Esophagus muscularis mucosa (tissue), 4 donors: ENCODE measurements around the gene MPI.

Experiments used
- EP300 ChIP-seq: sonication (generic); formaldehyde crosslinking; IDR thresholded peaks from one replicate; pipeline ENCODE4 v1.6.1; 2017; ENCODE audit warnings: antibody characterized with exemption
- POLR2A ChIP-seq: fragments of 450-650 bp; IDR thresholded peaks from one replicate; pipeline ENCODE4 v1.6.1; 2017; ENCODE audit warnings: antibody characterized with exemption, moderate library complexity, mild to moderate bottlenecking, low read depth
- POLR2AphosphoS5 ChIP-seq, 2 donors: sonication (generic); formaldehyde crosslinking; IDR thresholded peaks; one replicate each; pipeline ENCODE4 v1.6.1; 2017; ENCODE audit warnings: antibody characterized with exemption in 2 of 2
- TF ChIP-seq, protein P1 (sequence below), 3 experiments: fragments of 200-600 bp in 2 of 3; fragments of 450-650 bp in 1 of 3; sonication (generic) in 2 of 3; IDR thresholded peaks; one replicate each; pipeline ENCODE4 v1.5.1; 2017 to 2019; ENCODE audit warnings: antibody characterized with exemption in 3 of 3, mild to moderate bottlenecking in 2 of 3, moderate library complexity in 1 of 3

DNA sequence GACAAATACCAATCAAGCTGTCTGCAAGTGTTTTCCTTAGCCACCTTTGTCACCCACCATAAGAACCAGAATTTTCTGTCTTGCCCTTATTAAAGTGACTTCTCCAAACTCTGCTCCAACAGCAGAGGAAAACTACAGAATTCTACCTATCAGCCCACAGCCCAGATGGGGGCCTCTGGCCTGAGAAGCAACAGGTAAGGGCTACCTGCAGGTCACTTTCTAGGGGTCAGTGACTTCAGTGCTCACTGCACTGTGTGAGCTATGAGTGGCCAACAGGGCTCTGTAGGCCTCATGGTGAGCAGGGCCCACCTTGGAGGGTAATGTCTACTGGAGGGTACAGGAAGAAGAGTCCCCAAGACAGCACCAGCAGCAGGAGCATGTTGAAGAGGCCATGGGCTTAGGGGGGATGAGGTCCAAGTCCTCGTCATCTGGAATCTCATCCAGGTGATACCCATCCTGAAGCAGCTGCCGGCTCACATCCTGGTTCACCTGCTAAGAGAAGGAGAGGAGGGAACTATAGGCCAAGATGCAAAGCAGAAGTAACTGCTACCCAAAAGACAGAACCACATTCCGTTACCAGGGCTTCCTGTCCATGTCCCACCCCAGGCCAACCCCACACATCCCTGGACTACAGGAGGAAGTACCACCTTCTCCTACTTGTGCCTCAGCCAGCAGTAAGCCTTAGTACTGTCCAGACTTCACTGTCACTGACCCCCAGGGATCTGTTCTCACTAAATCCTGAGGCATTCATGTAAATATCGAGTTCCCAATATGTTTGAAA, 12.6 kb downstream of the MPI start:
- TF ChIP-seq POLR2AphosphoS5 (IDR thresholded peaks at IDR 0.05) = no peak
- TF ChIP-seq, protein P1, sequence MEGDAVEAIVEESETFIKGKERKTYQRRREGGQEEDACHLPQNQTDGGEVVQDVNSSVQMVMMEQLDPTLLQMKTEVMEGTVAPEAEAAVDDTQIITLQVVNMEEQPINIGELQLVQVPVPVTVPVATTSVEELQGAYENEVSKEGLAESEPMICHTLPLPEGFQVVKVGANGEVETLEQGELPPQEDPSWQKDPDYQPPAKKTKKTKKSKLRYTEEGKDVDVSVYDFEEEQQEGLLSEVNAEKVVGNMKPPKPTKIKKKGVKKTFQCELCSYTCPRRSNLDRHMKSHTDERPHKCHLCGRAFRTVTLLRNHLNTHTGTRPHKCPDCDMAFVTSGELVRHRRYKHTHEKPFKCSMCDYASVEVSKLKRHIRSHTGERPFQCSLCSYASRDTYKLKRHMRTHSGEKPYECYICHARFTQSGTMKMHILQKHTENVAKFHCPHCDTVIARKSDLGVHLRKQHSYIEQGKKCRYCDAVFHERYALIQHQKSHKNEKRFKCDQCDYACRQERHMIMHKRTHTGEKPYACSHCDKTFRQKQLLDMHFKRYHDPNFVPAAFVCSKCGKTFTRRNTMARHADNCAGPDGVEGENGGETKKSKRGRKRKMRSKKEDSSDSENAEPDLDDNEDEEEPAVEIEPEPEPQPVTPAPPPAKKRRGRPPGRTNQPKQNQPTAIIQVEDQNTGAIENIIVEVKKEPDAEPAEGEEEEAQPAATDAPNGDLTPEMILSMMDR (IDR thresholded peaks at IDR 0.05) = no peak
- no peak for TF ChIP-seq POLR2A
- no peak for TF ChIP-seq EP300
